ENCODE measurements around the gene CDRT15L2.
"Not testable (repeated sequence)": the region's sequence is repeated elsewhere in the genome, so short reads cannot be mapped to it uniquely, and the experiment has no call there.

The CDRT15L2 gene

GRCh38 chr17:20579424-20579823, at the start of gene CDRT15L2:
TSS of gene CDRT15L2 (plus strand) at chr17:20579724. CDS start at chr17:20579744, 20 bp downstream.
- not testable (repeated sequence) for DNase-seq

- not testable (repeated sequence) for DNase-seq
These were observed 49.4 kb upstream of the CDRT15L2 start for GRCh38 chr17:20530104-20530503.

- DNase-seq: not testable (repeated sequence)
These were observed 46.9 kb upstream of the CDRT15L2 start for GRCh38 chr17:20532544-20533090.

GRCh38 chr17:20533206-20533605, 46.3 kb upstream of the CDRT15L2 start:
- DNase-seq: not testable (repeated sequence)

GRCh38 chr17:20534711-20535550, 44.6 kb upstream of the CDRT15L2 start:
- DNase-seq: not testable (repeated sequence)

GRCh38 chr17:20540414-20540813, 39.1 kb upstream of the CDRT15L2 start:
- DNase-seq: not testable (repeated sequence)

GRCh38 chr17:20540865-20541264, 38.7 kb upstream of the CDRT15L2 start:
- DNase-seq: not testable (repeated sequence)

- not testable (repeated sequence) for DNase-seq
These were observed 37.5 kb upstream of the CDRT15L2 start for GRCh38 chr17:20541853-20542546.

GRCh38 chr17:20547923-20548322, 31.6 kb upstream of the CDRT15L2 start:
- not testable (repeated sequence) for DNase-seq

- not testable (repeated sequence) for DNase-seq
These were observed 26.6 kb upstream of the CDRT15L2 start for GRCh38 chr17:20552920-20553319.

GRCh38 chr17:20554728-20555127, 24.8 kb upstream of the CDRT15L2 start:
- DNase-seq: not testable (repeated sequence)

GRCh38 chr17:20555135-20556010, 24.2 kb upstream of the CDRT15L2 start:
- not testable (repeated sequence) for DNase-seq

- DNase-seq: not testable (repeated sequence)
These were observed 21.4 kb upstream of the CDRT15L2 start for GRCh38 chr17:20558096-20558495.

GRCh38 chr17:20559018-20559417, 20.5 kb upstream of the CDRT15L2 start:
- not testable (repeated sequence) for DNase-seq

- DNase-seq: no peak
These were observed 16.9 kb upstream of the CDRT15L2 start for GRCh38 chr17:20562587-20562986.

- DNase-seq: not testable (repeated sequence)
These were observed 14.3 kb upstream of the CDRT15L2 start for GRCh38 chr17:20565245-20565644.

- no peak for DNase-seq
These were observed 13.8 kb upstream of the CDRT15L2 start for GRCh38 chr17:20565711-20566110.

GRCh38 chr17:20566736-20567135, 12.8 kb upstream of the CDRT15L2 start:
- DNase-seq: not testable (repeated sequence)

GRCh38 chr17:20567421-20567820, 12.1 kb upstream of the CDRT15L2 start:
- DNase-seq: not testable (repeated sequence)

GRCh38 chr17:20568604-20569003, 10.9 kb upstream of the CDRT15L2 start:
- not testable (repeated sequence) for DNase-seq

- not testable (repeated sequence) for DNase-seq
These were observed 7.9 kb upstream of the CDRT15L2 start for GRCh38 chr17:20571653-20572052.

- not testable (repeated sequence) for DNase-seq
These were observed 6.3 kb upstream of the CDRT15L2 start for GRCh38 chr17:20573216-20573615.

Data from stimulated activated naive CD4-positive, alpha-beta T cell treated with Interleukin-2 at 50 U/mL for 16 hours (primary cell).